ENCODE results near the gene KCNT2. TPM values are rescaled to one million over a fixed set of nuclear protein-coding genes. Genes with fewer than 3 reads are reported as not detected.

The KCNT2 gene
- total RNA-seq, 1 donor from 2014 or later = 26.1 TPM

GRCh38 chr1:196259316-196259715 lies 348.9 kb downstream of the KCNT2 start:
- no peaks in the 10 kb centered on the region for H3K27me3 Mint-ChIP-seq
- no peak overlapping the region for H3K4me3 Mint-ChIP-seq (ENCODE audit: low read depth)
- H3K36me3 Mint-ChIP-seq (ENCODE audit: insufficient read depth) = no peaks in the 10 kb centered on the region
- DNase-seq (ENCODE audit: low spot score, unreplicated experiment) = no peak
- no peak overlapping the region for H3K27ac Mint-ChIP-seq
- no peak for TF ChIP-seq CTCF (IDR thresholded peaks at IDR 0.05; ENCODE audit: unreplicated experiment)
- no peaks in the 10 kb centered on the region for H3K9me3 Mint-ChIP-seq (ENCODE audit: low read depth)
- no peaks in the 10 kb centered on the region for H3K4me1 Mint-ChIP-seq (ENCODE audit: low read depth)

GRCh38 chr1:196255762-196256161 lies 352.5 kb downstream of the KCNT2 start:
- Mint-ChIP-seq H3K4me3 (ENCODE audit: low read depth) (no peak overlapping the region), H3K36me3 (ENCODE audit: insufficient read depth) (no peaks in the 10 kb centered on the region), H3K4me1 (ENCODE audit: low read depth) (no peaks in the 10 kb centered on the region), H3K27me3 (no peaks in the 10 kb centered on the region), H3K27ac (no peak overlapping the region), H3K9me3 (ENCODE audit: low read depth) (no peaks in the 10 kb centered on the region)
- no peak for DNase-seq (ENCODE audit: low spot score, unreplicated experiment)
- no peak for TF ChIP-seq CTCF (IDR thresholded peaks at IDR 0.05; ENCODE audit: unreplicated experiment)

- H3K4me1 Mint-ChIP-seq (ENCODE audit: low read depth) = peaks cover 7% of the 10 kb centered on the region
- no peak overlapping the region for H3K4me3 Mint-ChIP-seq (ENCODE audit: low read depth)
- DNase-seq (ENCODE audit: low spot score, unreplicated experiment) = no peak
- no peaks in the 10 kb centered on the region for H3K27me3 Mint-ChIP-seq
- H3K9me3 Mint-ChIP-seq (ENCODE audit: low read depth) = peaks cover 10% of the 10 kb centered on the region
- peaks cover 33% of the 10 kb centered on the region for H3K36me3 Mint-ChIP-seq (ENCODE audit: insufficient read depth)
- TF ChIP-seq CTCF (IDR thresholded peaks at IDR 0.05; ENCODE audit: unreplicated experiment) = no peak
- no peak overlapping the region for H3K27ac Mint-ChIP-seq
Measured at GRCh38 chr1:196229546-196229945, 378.7 kb downstream of the KCNT2 start.

- DNase-seq (ENCODE audit: low spot score, unreplicated experiment) = no peak
- no peak overlapping the region for H3K4me3 Mint-ChIP-seq (ENCODE audit: low read depth)
- no peaks in the 10 kb centered on the region for H3K27me3 Mint-ChIP-seq
- no peaks in the 10 kb centered on the region for H3K9me3 Mint-ChIP-seq (ENCODE audit: low read depth)
- no peaks in the 10 kb centered on the region for H3K36me3 Mint-ChIP-seq (ENCODE audit: insufficient read depth)
- H3K27ac Mint-ChIP-seq = no peak overlapping the region
- no peaks in the 10 kb centered on the region for H3K4me1 Mint-ChIP-seq (ENCODE audit: low read depth)
- no peak for TF ChIP-seq CTCF (IDR thresholded peaks at IDR 0.05; ENCODE audit: unreplicated experiment)
Measured at GRCh38 chr1:196214866-196215265, 393.4 kb downstream of the KCNT2 start.

GRCh38 chr1:196209983-196210382 lies 398.3 kb downstream of the KCNT2 start:
- Mint-ChIP-seq H3K4me3 (ENCODE audit: low read depth) (no peak overlapping the region), H3K27ac (no peak overlapping the region), H3K9me3 (ENCODE audit: low read depth) (no peaks in the 10 kb centered on the region), H3K27me3 (no peaks in the 10 kb centered on the region), H3K36me3 (ENCODE audit: insufficient read depth) (no peaks in the 10 kb centered on the region), H3K4me1 (ENCODE audit: low read depth) (peaks cover 4% of the 10 kb centered on the region)
- TF ChIP-seq CTCF (IDR thresholded peaks at IDR 0.05; ENCODE audit: unreplicated experiment) = no peak
- no peak for DNase-seq (ENCODE audit: low spot score, unreplicated experiment)
